A673 (cell line): ENCODE measurements around the gene ABCA2. TPM values are rescaled to one million over a fixed set of nuclear protein-coding genes. Genes with fewer than 3 reads are reported as not detected.

Source experiments
- BruUV-seq: library from RNA; stranded (reverse); fragments of 400-500 nt; replicated peaks from 2 replicates; lab custom pipeline; 2021; lab: Mats Ljungman, UMichigan
- CTCF ChIA-PET: fragments of 300-600 bp; sonication (Branson Sonifier 250); formaldehyde crosslinking; loops from one replicate; lab custom pipeline; 2022; ENCODE audit warnings: antibody characterized with exemption; lab: Charles Lee
- POLR2A ChIA-PET: fragments of 300-600 bp; sonication (Branson Sonifier 250); formaldehyde crosslinking; loops from one replicate; lab custom pipeline; 2022; ENCODE audit warnings: antibody characterized with exemption; ENCODE audit not compliant: low non-redundant PET; lab: Charles Lee
- DNase-seq: peaks from one replicate; pipeline ENCODE4 v3.0.0-alpha.2; 2015; ENCODE audit warnings: low spot score
- H3K27ac ChIP-seq: fragments of 200-600 bp; sonication (generic); 2 replicates; pipeline ENCODE4 v1.5.1; 2016; ENCODE audit warnings: mixed run types, low read depth, mild to moderate bottlenecking, mixed read lengths, antibody characterized with exemption, low read length; ENCODE audit not compliant: poor library complexity, severe bottlenecking
- H3K27me3 ChIP-seq: fragments of 200-600 bp; sonication (generic); replicated peaks from 2 replicates; pipeline ENCODE4 v1.6.1; 2017; ENCODE audit warnings: mixed run types, low read depth, mild to moderate bottlenecking, mixed read lengths, antibody characterized with exemption, low read length; ENCODE audit not compliant: insufficient read depth, poor library complexity
- H3K36me3 ChIP-seq: fragments of 200-600 bp; sonication (generic); 2 replicates; pipeline ENCODE4 v1.6.1; 2016; ENCODE audit warnings: mixed run types, mild to moderate bottlenecking, mixed read lengths, antibody characterized with exemption, low read length; ENCODE audit not compliant: insufficient read depth, poor library complexity, severe bottlenecking
- H3K4me1 ChIP-seq: fragments of 200-600 bp; sonication (generic); 2 replicates; pipeline ENCODE4 v1.6.1; 2017; ENCODE audit warnings: mixed run types, mild to moderate bottlenecking, mixed read lengths, antibody characterized with exemption, low read length; ENCODE audit not compliant: insufficient read depth, poor library complexity, severe bottlenecking
- H3K4me3 ChIP-seq: fragments of 200-600 bp; sonication (generic); 2 replicates; pipeline ENCODE4 v1.5.1; 2016; ENCODE audit warnings: low read depth, mixed run types, mild to moderate bottlenecking, mixed read lengths, low read length; ENCODE audit not compliant: poor library complexity, severe bottlenecking
- H3K9me3 ChIP-seq: fragments of 200-600 bp; sonication (generic); 2 replicates; pipeline ENCODE4 v1.6.1; 2016; ENCODE audit warnings: mixed run types, low read depth, mild to moderate bottlenecking, mixed read lengths, antibody characterized with exemption, low read length; ENCODE audit not compliant: poor library complexity, severe bottlenecking
- EZH2 ChIP-seq: fragments of 200-600 bp; sonication (generic); IDR thresholded peaks from 2 replicates; pipeline ENCODE4 v1.6.1; 2017; ENCODE audit warnings: borderline replicate concordance, low read depth, mild to moderate bottlenecking, mixed read lengths, antibody characterized with exemption, low read length; ENCODE audit not compliant: poor library complexity, severe bottlenecking
- intact Hi-C: fragments of 100-400 bp; cut with micrococcal nuclease; formaldehyde crosslinking; loops from one replicate; pipeline ENCODE4 v1.10.0; 2022; ENCODE audit not compliant: unreplicated experiment
- total RNA-seq: library from RNA; stranded (reverse); gene quantifications from 2 replicates; pipeline ENCODE4 v1.2.3, GENCODE V29; 2021
- TF ChIP-seq, protein P1 (sequence below): fragments of 300-800, 200-600 bp; sonication (generic); conservative IDR thresholded peaks from 2 replicates; pipeline ENCODE4 v1.5.1; 2017; ENCODE audit warnings: low read depth, mild to moderate bottlenecking, antibody characterized with exemption, low read length, moderate library complexity, mixed read lengths

Gene ABCA2
- total RNA-seq, 1 experiment from 2014 or later: 27.8 TPM

DNA sequence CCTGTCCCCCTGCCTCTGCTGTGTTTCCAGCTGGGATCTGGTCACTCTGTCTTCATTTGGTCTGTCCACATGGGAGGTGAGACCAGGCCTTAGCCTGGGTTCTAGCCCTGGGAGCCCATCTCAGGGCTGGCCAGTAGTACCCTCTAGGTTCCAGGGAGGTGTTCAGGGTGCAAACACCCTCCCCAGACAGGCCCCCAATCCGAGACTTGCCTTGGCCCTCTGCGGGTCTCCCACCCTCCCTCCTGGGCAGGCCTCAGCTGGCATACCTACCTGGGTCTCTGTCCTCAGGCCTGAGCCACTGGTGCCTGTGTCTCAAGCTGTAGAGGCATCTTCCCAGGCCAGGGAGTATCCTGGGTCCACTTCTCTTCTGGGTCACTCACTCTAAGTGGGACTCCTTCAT is 43.2 kb upstream of the ABCA2 start:
- peak overlapping the region; percentile 68 for H3K27ac ChIP-seq
- POLR2A ChIA-PET: interaction anchor here (0.7 kb wide), 1 partner anchor 152 kb away, joined by 3 read pairs; no protein-coding TSS in a partner anchor

DNA sequence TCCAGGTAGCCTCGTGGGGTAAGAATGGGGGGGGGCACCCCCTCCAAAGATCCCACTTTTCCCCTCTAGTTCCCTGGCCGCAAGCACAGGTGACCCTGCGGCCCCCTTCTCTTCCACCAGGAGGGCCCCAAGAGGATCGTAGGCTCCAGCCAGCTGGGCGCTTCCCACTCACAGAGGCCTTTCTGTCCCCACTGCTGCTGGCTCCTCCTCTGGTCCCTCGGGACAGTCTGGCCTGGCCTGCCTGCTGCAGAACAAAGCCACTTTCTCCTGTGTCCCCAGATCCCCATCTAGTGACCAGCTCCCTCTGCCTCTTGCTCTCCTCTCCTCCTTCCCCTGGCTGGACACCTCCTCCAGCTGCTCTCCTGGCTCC is 42.9 kb upstream of the ABCA2 start:
- intact Hi-C loops: no loop called here
- no peak for DNase-seq
- POLR2A ChIA-PET: interaction anchor here (0.6 to 0.7 kb wide), 2 partner anchors 57 to 281 kb away, joined by 3 read pairs; no protein-coding TSS in a partner anchor

More for the DNA sequence above, 43.2 kb upstream of the ABCA2 start:
- intact Hi-C loops: no loop called here
- Histone ChIP-seq H3K4me3 (peak overlapping the region; percentile 61), H3K27me3 (no peaks in the 10 kb centered on the region), H3K9me3 (no peaks in the 10 kb centered on the region), H3K4me1 (peaks cover 15% of the 10 kb centered on the region), H3K36me3 (no peaks in the 10 kb centered on the region)
- DNase-seq: no peak
- no peak for TF ChIP-seq EZH2
- TF ChIP-seq, protein P1, sequence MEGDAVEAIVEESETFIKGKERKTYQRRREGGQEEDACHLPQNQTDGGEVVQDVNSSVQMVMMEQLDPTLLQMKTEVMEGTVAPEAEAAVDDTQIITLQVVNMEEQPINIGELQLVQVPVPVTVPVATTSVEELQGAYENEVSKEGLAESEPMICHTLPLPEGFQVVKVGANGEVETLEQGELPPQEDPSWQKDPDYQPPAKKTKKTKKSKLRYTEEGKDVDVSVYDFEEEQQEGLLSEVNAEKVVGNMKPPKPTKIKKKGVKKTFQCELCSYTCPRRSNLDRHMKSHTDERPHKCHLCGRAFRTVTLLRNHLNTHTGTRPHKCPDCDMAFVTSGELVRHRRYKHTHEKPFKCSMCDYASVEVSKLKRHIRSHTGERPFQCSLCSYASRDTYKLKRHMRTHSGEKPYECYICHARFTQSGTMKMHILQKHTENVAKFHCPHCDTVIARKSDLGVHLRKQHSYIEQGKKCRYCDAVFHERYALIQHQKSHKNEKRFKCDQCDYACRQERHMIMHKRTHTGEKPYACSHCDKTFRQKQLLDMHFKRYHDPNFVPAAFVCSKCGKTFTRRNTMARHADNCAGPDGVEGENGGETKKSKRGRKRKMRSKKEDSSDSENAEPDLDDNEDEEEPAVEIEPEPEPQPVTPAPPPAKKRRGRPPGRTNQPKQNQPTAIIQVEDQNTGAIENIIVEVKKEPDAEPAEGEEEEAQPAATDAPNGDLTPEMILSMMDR: no peak
- no TSS peak for BruUV-seq
- CTCF ChIA-PET: interaction anchor here (0.6 to 1.8 kb wide), 3 partner anchors 23 to 165 kb away, joined by 3 to 5 read pairs (median 4); no protein-coding TSS in a partner anchor

DNA sequence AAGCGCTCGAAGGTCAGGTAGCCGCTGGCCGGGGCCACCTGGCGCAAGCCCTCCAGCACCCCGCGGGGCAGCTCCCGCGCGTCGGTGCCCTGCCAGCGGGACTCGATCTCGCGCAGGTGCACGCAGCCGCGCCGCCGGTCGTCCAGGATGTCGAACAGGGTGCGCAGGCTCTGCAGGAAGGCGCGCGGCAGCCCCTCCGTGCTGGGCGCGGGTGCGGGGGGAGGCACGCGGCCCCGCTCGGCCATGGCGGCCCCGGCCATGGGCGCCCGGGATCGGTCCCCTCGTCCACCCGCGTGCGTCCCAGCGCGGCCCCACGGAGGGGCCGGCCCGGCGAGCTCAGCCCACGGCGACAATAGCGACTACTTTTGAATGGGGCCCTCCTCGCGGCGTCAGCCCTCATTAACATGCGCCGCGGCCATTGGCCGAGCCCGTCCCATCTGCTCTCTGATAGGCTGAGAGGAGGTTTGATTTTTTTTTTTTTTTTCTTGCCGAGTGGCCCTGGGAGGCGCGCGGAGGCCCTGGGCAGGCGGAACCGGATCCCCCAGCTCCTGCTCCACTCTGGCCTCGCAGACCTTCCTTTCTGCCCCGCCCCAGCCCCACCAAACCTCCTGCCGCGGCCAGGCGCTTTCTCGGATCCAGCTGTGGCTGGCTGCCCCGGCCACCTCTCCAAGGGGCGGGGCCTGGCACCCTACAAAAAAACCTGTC is 42.3 kb upstream of the ABCA2 start, which contains the start of gene SAPCD2:
Gene SAPCD2, minus strand, starts transcription at position 357 of the 705 bp plus-strand sequence. Its CDS starts 97 bp downstream, at position 260.
- intact Hi-C loops: no loop called here
- peak within 1 kb of the TSS; percentile 61 for H3K4me3 ChIP-seq
- ChIA-PET CTCF (interaction anchor here (0.7 to 1.8 kb wide), 6 partner anchors 18 to 236 kb away, joined by 3 to 6 read pairs (median 4); no protein-coding TSS in a partner anchor), POLR2A (interaction anchor here (0.5 to 0.7 kb wide), 5 partner anchors 16 to 281 kb away, joined by 3 to 7 read pairs (median 4); partner anchors contain the start of gene MAN1B1)
- BruUV-seq: no TSS peak
- peaks cover under 1% of the 10 kb centered on the region for H3K36me3 ChIP-seq
- peak within 1 kb of the TSS; percentile 68 for H3K27ac ChIP-seq
- no peaks in the 10 kb centered on the region for H3K27me3 ChIP-seq
- no peak for TF ChIP-seq EZH2
- TF ChIP-seq, protein P1: no peak
- DNase-seq: peak; percentile 95
- H3K4me1 ChIP-seq: peaks cover 15% of the 10 kb centered on the region
- no peaks in the 10 kb centered on the region for H3K9me3 ChIP-seq

More for the DNA sequence above, 42.9 kb upstream of the ABCA2 start:
- TF ChIP-seq, protein P1: no peak
- no peak for TF ChIP-seq EZH2
- no TSS peak for BruUV-seq
- Histone ChIP-seq H3K9me3 (no peaks in the 10 kb centered on the region), H3K27ac (peak overlapping the region; percentile 68), H3K27me3 (no peaks in the 10 kb centered on the region), H3K4me1 (peaks cover 15% of the 10 kb centered on the region), H3K36me3 (no peaks in the 10 kb centered on the region), H3K4me3 (peak overlapping the region; percentile 61)
- CTCF ChIA-PET: interaction anchor here (0.6 to 1.8 kb wide), 4 partner anchors 23 to 236 kb away, joined by 3 to 5 read pairs (median 4); no protein-coding TSS in a partner anchor
